Uterus (tissue), 2 donors: Measurements from ENCODE around the gene BOD1L1.

Source experiments
- POLR2A ChIP-seq, 2 donors: fragments of 450-650 bp; IDR thresholded peaks; one replicate each; pipeline ENCODE4 v1.6.1; 2016; ENCODE audit warnings: antibody characterized with exemption in 2 of 2, mild to moderate bottlenecking in 1 of 2, moderate library complexity in 1 of 2
- TF ChIP-seq, protein P1 (sequence below), 4 experiments: fragments of 200-600 bp in 2 of 4; fragments of 450-650 bp in 2 of 4; sonication (generic) in 2 of 4; IDR thresholded peaks; one replicate each; pipeline ENCODE4 v1.5.1; 2016 to 2019; ENCODE audit warnings: antibody characterized with exemption in 4 of 4, mild to moderate bottlenecking in 2 of 4, moderate library complexity in 1 of 4

DNA sequence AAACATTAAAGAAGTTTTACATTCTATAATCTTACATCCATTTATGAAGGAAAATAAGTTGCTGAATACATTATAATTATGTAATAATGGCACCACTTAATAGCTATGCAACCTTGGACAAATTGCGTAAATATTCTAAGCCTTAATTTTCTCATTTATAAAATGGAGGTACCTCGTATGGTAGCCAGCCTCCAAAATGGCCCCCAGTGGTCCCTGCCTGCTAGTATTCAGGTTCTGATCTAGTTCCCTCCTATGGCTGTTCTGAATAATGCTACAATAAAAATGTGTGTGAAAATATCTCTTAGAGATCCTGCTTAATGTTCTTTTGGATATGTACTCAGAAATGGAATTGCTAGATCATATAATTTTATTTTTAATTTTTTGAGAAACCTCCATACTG, 72.2 kb downstream of the BOD1L1 start:
- TF ChIP-seq, protein P1, sequence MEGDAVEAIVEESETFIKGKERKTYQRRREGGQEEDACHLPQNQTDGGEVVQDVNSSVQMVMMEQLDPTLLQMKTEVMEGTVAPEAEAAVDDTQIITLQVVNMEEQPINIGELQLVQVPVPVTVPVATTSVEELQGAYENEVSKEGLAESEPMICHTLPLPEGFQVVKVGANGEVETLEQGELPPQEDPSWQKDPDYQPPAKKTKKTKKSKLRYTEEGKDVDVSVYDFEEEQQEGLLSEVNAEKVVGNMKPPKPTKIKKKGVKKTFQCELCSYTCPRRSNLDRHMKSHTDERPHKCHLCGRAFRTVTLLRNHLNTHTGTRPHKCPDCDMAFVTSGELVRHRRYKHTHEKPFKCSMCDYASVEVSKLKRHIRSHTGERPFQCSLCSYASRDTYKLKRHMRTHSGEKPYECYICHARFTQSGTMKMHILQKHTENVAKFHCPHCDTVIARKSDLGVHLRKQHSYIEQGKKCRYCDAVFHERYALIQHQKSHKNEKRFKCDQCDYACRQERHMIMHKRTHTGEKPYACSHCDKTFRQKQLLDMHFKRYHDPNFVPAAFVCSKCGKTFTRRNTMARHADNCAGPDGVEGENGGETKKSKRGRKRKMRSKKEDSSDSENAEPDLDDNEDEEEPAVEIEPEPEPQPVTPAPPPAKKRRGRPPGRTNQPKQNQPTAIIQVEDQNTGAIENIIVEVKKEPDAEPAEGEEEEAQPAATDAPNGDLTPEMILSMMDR (IDR thresholded peaks at IDR 0.05) = no peak
- TF ChIP-seq POLR2A (IDR thresholded peaks at IDR 0.05) = no peak
